Naive thymus-derived CD4-positive, alpha-beta T cell (primary cell): ENCODE results near the gene EPHX1. TPM values are rescaled to one million over a fixed set of nuclear protein-coding genes. Genes with fewer than 3 reads are reported as not detected.

Experiments used
- ATAC-seq: fragments of 150-1000 bp; cut with Tn5 transposase; 2 replicates; pipeline ENCODE4 v1.10.0; 2021; ENCODE audit warnings: mild to moderate bottlenecking, moderate library complexity
- CTCF ChIA-PET: fragments of 350-600 bp; sonication (Branson Sonifier 250); formaldehyde crosslinking; loops from one replicate; lab custom pipeline; 2021; ENCODE audit warnings: antibody characterized with exemption; lab: Charles Lee
- POLR2A ChIA-PET: fragments of 350-600 bp; sonication (Branson Sonifier 250); formaldehyde crosslinking; loops from one replicate; lab custom pipeline; 2021; ENCODE audit warnings: antibody characterized with exemption, inconsistent platforms; lab: Charles Lee
- DNase-seq, 9 donors: peaks; one replicate each; pipeline versions ENCODE4 v3.0.0 to v3.0.0-alpha.2; 2020 to 2022; ENCODE audit warnings: mixed read lengths in 1 of 9
- H3K27ac ChIP-seq: one replicate; pipeline ENCODE4 v1.7.0; 2013; ENCODE audit warnings: mild to moderate bottlenecking, low read depth, low read length, moderate library complexity
- H3K27me3 ChIP-seq, 2 donors: one replicate each; pipeline ENCODE4 v1.7.0; 2013; ENCODE audit warnings: low read length in 2 of 2, mild to moderate bottlenecking in 2 of 2, moderate library complexity in 2 of 2; ENCODE audit not compliant: control insufficient read depth in 2 of 2, insufficient read depth in 2 of 2
- H3K36me3 ChIP-seq, 3 experiments: 1 replicate in 2 of 3; 2 replicates in 1 of 3; pipeline ENCODE4 v1.7.0; 2013; ENCODE audit warnings: low read length in 3 of 3, mild to moderate bottlenecking in 3 of 3, moderate library complexity in 1 of 3; ENCODE audit not compliant: insufficient read depth in 3 of 3, control insufficient read depth in 2 of 3
- H3K4me1 ChIP-seq, 2 donors: one replicate each; pipeline ENCODE4 v1.7.0; 2013; ENCODE audit warnings: low read length in 2 of 2, mild to moderate bottlenecking in 2 of 2, moderate library complexity in 1 of 2; ENCODE audit not compliant: control insufficient read depth in 2 of 2, insufficient read depth in 2 of 2
- H3K4me3 ChIP-seq: 2 replicates; pipeline ENCODE4 v1.7.0; 2013; ENCODE audit warnings: mild to moderate bottlenecking, low read length
- H3K9me3 ChIP-seq, 3 experiments: 1 replicate in 2 of 3; 2 replicates in 1 of 3; pipeline ENCODE4 v1.7.0; 2013; ENCODE audit warnings: low read length in 3 of 3; ENCODE audit not compliant: control insufficient read depth in 2 of 3
- H3K27ac Mint-ChIP-seq, 9 donors: one replicate each; pipeline ENCODE4 v1.8.0; 2020 to 2022; ENCODE audit warnings: mixed read lengths in 9 of 9, mild to moderate bottlenecking in 8 of 9, moderate library complexity in 5 of 9, inconsistent platforms in 2 of 9
- H3K27me3 Mint-ChIP-seq, 5 donors: one replicate each; pipeline ENCODE4 v1.8.0; 2021 to 2022; ENCODE audit warnings: mixed read lengths in 5 of 5, mild to moderate bottlenecking in 1 of 5
- H3K36me3 Mint-ChIP-seq, 5 donors: one replicate each; pipeline ENCODE4 v1.8.0; 2020 to 2022; ENCODE audit warnings: mixed read lengths in 5 of 5, mild to moderate bottlenecking in 3 of 5, inconsistent platforms in 1 of 5
- H3K4me1 Mint-ChIP-seq, 7 donors: one replicate each; pipeline ENCODE4 v1.8.0; 2020 to 2022; ENCODE audit warnings: mixed read lengths in 7 of 7, mild to moderate bottlenecking in 3 of 7, inconsistent platforms in 1 of 7
- H3K4me3 Mint-ChIP-seq, 10 donors: one replicate each; pipeline ENCODE4 v1.8.0; 2020 to 2022; ENCODE audit warnings: mild to moderate bottlenecking in 10 of 10, mixed read lengths in 10 of 10, moderate library complexity in 6 of 10, inconsistent platforms in 2 of 10
- H3K9me3 Mint-ChIP-seq, 11 donors: one replicate each; pipeline ENCODE4 v1.8.0; 2020 to 2022; ENCODE audit warnings: mixed read lengths in 11 of 11, mild to moderate bottlenecking in 4 of 11, inconsistent platforms in 1 of 11, moderate library complexity in 1 of 11
- intact Hi-C, 2 donors: fragments of 100-400 bp; cut with micrococcal nuclease; formaldehyde crosslinking; loops; one replicate each; pipeline ENCODE4 v1.15.1; 2023
- polyA plus RNA-seq, 2 donors: library from polyadenylated mRNA; unstranded; fragments of 300-500 nt; fragmentation: Illumina TruSeq; gene quantifications; one replicate each; pipeline ENCODE4 v1.2.3, GENCODE V29; 2021
- total RNA-seq, 6 experiments: library from RNA in 5 of 6; stranded (reverse) in 5 of 6; gene quantifications; 1 replicate in 5 of 6; 2 replicates in 1 of 6; pipeline ENCODE4 v1.2.3 and lab custom pipeline; 2021 to 2026

The EPHX1 gene
- total and polyA plus RNA-seq, 7 experiments from 2014 or later, result 0.66 to 3.2 (median 2.0) TPM

DNA sequence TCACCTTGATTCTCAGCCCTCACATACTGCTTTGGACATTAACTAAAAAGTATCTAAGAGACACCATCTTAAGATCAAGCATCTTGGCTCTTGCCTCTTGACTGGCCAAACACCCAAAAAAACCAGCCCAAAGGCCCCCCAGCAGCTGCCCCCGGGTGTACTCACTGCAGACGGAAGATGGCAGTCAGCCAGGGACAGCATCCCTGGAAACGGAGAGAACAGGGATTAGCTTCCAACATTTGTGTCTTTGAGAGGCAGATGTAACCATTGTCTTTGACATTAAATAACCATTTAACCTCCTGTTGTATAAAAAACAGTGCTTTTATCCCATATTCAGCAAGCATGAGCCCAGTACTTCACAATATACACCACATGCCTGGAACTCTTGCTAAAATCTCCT is 61.0 kb downstream of the EPHX1 start:
- ChIA-PET POLR2A (interaction anchor here (0.6 to 3.6 kb wide), 8 partner anchors 11 to 53 kb away, joined by 3 to 32 read pairs (median 4); partner anchors contain the start of genes PYCR2 and TMEM63A), CTCF (no interaction called here)
- H3K36me3 Mint-ChIP-seq, result peaks cover 0 to 58% (median 39%) of the 10 kb centered on the region in 5 donors
- DNase-seq (no peak), ATAC-seq (no peak)
- Histone ChIP-seq H3K9me3 (no peaks in the 10 kb centered on the region), H3K27me3 (no peaks in the 10 kb centered on the region), H3K27ac (peak overlapping the region; percentile 37), H3K36me3 (peaks cover 43 to 97% (median 48%) of the 10 kb centered on the region in 3 experiments), H3K4me3 (no peak overlapping the region), H3K4me1 (peaks cover 26 to 31% of the 10 kb centered on the region in 2 donors)
- H3K4me3 Mint-ChIP-seq, result peak overlapping the region in 1 of 10 donors; percentile 25
- intact Hi-C loops, result no loop called here
- H3K9me3 Mint-ChIP-seq, result no peaks in the 10 kb centered on the region
- peaks cover 46 to 77% (median 68%) of the 10 kb centered on the region in 7 donors for H3K4me1 Mint-ChIP-seq
- H3K27ac Mint-ChIP-seq, result peak overlapping the region in 7 of 9 donors; percentile 3 to 73 (median 60)
- no peaks in the 10 kb centered on the region for H3K27me3 Mint-ChIP-seq

DNA sequence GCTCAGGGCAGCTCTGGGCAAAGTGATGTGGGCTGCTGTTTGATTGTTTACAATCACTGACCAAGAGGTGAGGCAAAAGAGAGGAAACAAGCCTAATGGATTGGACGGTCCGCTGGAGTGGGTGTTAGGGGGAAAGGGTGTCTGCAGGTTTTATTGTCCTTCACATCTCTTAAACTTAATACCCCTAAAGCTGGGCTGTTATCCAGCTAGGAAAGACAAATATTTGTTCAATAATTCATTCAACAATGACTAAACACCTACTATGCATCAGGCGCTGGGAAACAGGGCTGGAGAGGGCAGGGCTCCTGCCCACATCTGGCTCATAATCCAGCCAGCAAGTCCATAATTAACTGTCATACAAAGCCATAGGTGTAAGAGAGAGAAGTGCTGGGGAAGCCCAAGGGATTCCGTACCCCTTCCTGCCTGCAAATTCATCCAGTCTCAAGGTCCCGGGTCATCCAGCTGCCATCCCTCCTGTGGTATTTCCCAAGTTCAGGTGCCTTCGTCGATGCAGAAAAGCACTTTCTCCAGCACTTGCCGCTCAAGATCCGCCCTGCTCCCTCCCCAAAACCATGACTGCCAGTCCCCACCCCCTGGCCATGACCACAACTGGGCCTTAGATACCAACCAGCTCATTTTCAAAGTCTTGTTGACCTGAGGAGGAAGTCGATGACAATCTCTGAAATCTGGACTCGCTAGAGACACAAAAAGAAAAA is 61.6 kb downstream of the EPHX1 start:
- CTCF ChIA-PET, result no interaction called here
- H3K4me1 Mint-ChIP-seq, result peaks cover 45 to 77% (median 68%) of the 10 kb centered on the region in 7 donors
- Histone ChIP-seq H3K27me3 (no peaks in the 10 kb centered on the region), H3K4me1 (peaks cover 26 to 31% of the 10 kb centered on the region in 2 donors), H3K9me3 (no peaks in the 10 kb centered on the region), H3K27ac (peak overlapping the region; percentile 37), H3K4me3 (no peak overlapping the region), H3K36me3 (peaks cover 38 to 97% (median 53%) of the 10 kb centered on the region in 3 experiments)
- no peak for DNase-seq
- no peaks in the 10 kb centered on the region for H3K27me3 Mint-ChIP-seq
- POLR2A ChIA-PET, result interaction anchor here (0.5 to 3.6 kb wide), 11 partner anchors 10 to 211 kb away, joined by 3 to 32 read pairs (median 3); partner anchors contain the start of genes SRP9 and TMEM63A
- intact Hi-C loops, result no loop called here
- H3K36me3 Mint-ChIP-seq, result peaks cover 0 to 56% (median 35%) of the 10 kb centered on the region in 5 donors
- peak; percentile 51 for ATAC-seq
- peak overlapping the region in 7 of 9 donors; percentile 17 to 73 (median 61) for H3K27ac Mint-ChIP-seq
- no peaks in the 10 kb centered on the region for H3K9me3 Mint-ChIP-seq
- peak overlapping the region in 1 of 10 donors; percentile 48 for H3K4me3 Mint-ChIP-seq

DNA sequence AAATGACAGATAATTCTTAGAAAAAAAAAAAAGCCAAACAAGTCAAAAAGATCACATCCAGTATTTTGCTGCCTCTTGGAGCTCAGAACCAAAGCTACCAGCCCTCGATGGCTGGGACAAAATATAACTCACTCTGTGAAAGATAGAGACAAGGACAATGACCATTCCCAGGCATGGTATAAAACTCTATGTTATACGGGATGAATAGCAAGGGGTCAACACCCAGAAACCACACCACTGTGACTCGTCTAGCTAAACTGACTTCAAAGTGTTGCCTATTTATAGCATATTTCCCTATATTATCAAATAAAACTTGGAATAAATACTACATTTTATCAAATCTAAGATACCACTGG is 62.1 kb downstream of the EPHX1 start:
- Mint-ChIP-seq H3K27me3 (no peaks in the 10 kb centered on the region), H3K9me3 (no peaks in the 10 kb centered on the region), H3K4me1 (peaks cover 43 to 77% (median 66%) of the 10 kb centered on the region in 7 donors), H3K4me3 (peak overlapping the region in 1 of 10 donors; percentile 48), H3K36me3 (peaks cover 2 to 54% (median 32%) of the 10 kb centered on the region in 5 donors), H3K27ac (peak overlapping the region in 6 of 9 donors; percentile 17 to 72 (median 64))
- no peak overlapping the region for H3K27ac ChIP-seq
- no peak overlapping the region for H3K4me3 ChIP-seq
- H3K36me3 ChIP-seq, result peaks cover 36 to 97% (median 56%) of the 10 kb centered on the region in 3 experiments
- ChIA-PET POLR2A (interaction anchor here (0.5 to 3.6 kb wide), 5 partner anchors 9 to 211 kb away, joined by 3 to 32 read pairs (median 5); partner anchors contain the start of genes SRP9 and TMEM63A), CTCF (no interaction called here)
- H3K27me3 ChIP-seq, result no peaks in the 10 kb centered on the region
- no peaks in the 10 kb centered on the region for H3K9me3 ChIP-seq
- ATAC-seq, result no peak
- no peak for DNase-seq
- intact Hi-C loops, result no loop called here
- H3K4me1 ChIP-seq, result peaks cover 26 to 31% of the 10 kb centered on the region in 2 donors

DNA sequence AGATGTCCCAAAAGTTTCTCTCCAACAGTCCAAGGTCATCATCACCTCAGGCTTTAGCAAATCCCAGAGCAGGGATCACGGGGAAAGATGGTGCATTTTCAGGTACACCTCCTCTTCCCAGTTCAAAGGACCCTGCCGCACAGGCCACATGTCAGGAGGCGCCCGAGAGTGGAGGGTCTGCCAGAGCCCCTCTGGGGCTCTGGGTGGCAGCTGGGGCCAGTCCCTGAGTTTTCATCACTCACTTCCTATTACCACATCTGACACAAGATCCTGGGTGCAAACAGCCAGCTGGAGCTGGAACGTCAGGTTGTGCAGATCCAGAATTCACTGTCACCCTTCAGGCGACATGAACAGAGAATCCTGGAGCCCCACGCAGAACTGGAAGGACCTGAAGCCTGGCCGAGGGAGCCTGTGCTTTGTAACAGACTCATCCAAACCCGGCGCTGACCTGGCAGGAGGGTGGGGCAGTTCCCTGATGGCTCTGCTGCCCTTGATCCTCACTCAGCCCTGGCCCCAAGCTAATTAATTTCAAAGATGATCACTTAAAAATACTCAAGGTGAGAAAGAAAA is 63.4 kb downstream of the EPHX1 start:
- no peaks in the 10 kb centered on the region for H3K27me3 Mint-ChIP-seq
- CTCF ChIA-PET, result interaction anchor here (0.7 kb wide), 1 partner anchor 404 kb away, joined by 3 read pairs; no protein-coding TSS in a partner anchor

DNA sequence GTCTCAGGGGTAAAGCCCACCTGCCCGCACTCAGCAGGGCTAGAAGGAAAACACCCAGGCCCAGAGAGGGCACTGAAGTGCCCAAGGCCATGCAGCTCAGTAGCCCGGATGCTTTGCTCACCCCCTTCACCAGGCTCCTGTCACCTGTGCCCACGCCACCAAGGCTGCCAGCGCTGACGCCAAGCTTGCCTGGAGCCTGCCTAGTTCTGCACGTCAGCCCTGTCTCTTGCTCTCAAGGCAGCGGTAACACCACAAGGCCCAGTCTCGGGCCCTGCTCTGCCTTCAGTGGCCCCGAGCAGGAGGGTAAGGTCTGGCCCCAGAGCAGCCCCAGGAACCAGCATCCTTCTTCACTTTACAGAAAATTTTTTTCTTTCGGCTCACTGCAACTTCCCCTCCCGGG is 64.5 kb downstream of the EPHX1 start:
- Histone ChIP-seq H3K27ac (peak overlapping the region; percentile 0), H3K27me3 (no peaks in the 10 kb centered on the region), H3K4me1 (peaks cover 37 to 44% of the 10 kb centered on the region in 2 donors), H3K9me3 (no peaks in the 10 kb centered on the region), H3K4me3 (no peak overlapping the region), H3K36me3 (peaks cover 41 to 89% (median 47%) of the 10 kb centered on the region in 3 experiments)
- Mint-ChIP-seq H3K4me1 (peaks cover 51 to 80% (median 69%) of the 10 kb centered on the region in 7 donors), H3K27me3 (no peaks in the 10 kb centered on the region), H3K9me3 (no peaks in the 10 kb centered on the region), H3K27ac (peak overlapping the region in 7 of 9 donors; percentile 25 to 96 (median 85)), H3K4me3 (peak overlapping the region in 3 of 10 donors; percentile 55 to 98 (median 79)), H3K36me3 (peaks cover 9 to 56% (median 34%) of the 10 kb centered on the region in 5 donors)
- DNase-seq (no peak), ATAC-seq (no peak)
- POLR2A ChIA-PET, result interaction anchor here (1.1 to 14.9 kb wide), 7 partner anchors 8 to 97 kb away, joined by 3 to 396 read pairs (median 4); partner anchors contain the start of genes LEFTY1, PYCR2 and SRP9
- CTCF ChIA-PET, result interaction anchor here (1.0 kb wide), 1 partner anchor 23 kb away, joined by 3 read pairs; no protein-coding TSS in a partner anchor
- intact Hi-C loops, result no loop called here

More for the DNA sequence above, 63.4 kb downstream of the EPHX1 start:
- no peaks in the 10 kb centered on the region for H3K9me3 Mint-ChIP-seq
- H3K4me1 Mint-ChIP-seq, result peaks cover 41 to 78% (median 66%) of the 10 kb centered on the region in 7 donors
- DNase-seq (no peak), ATAC-seq (no peak)
- peak overlapping the region; percentile 27 for H3K27ac ChIP-seq
- peaks cover 41 to 97% (median 47%) of the 10 kb centered on the region in 3 experiments for H3K36me3 ChIP-seq
- H3K27me3 ChIP-seq, result no peaks in the 10 kb centered on the region
- H3K4me3 Mint-ChIP-seq, result peak overlapping the region in 3 of 10 donors; percentile 7 to 47 (median 41)
- H3K27ac Mint-ChIP-seq, result peak overlapping the region in 7 of 9 donors; percentile 25 to 86 (median 69)
- peaks cover 9 to 57% (median 33%) of the 10 kb centered on the region in 5 donors for H3K36me3 Mint-ChIP-seq
- H3K4me3 ChIP-seq, result no peak overlapping the region
- no peaks in the 10 kb centered on the region for H3K9me3 ChIP-seq
- intact Hi-C loops, result no loop called here
- POLR2A ChIA-PET, result interaction anchor here (0.8 to 14.9 kb wide), 6 partner anchors 10 to 47 kb away, joined by 3 to 396 read pairs (median 4); partner anchors contain the start of gene LEFTY1
- H3K4me1 ChIP-seq, result peaks cover 27 to 33% of the 10 kb centered on the region in 2 donors
